HG03097 (cell line): ENCODE data around the gene FOXC1.

ENCODE experiments used
- ATAC-seq: cut with Tn5 transposase; IDR thresholded peaks from one replicate; pipeline ENCODE4 v1.9.1; 2021; ENCODE audit not compliant: unreplicated experiment, low FRiP score

FOXC1 gene

GRCh38 chr6:1609648-1610496, at the start of gene FOXC1:
FOXC1 (plus strand) TSS chr6:1609915; CDS start chr6:1610446, 531 bp downstream.
- no peak for ATAC-seq

GRCh38 chr6:1560281-1561058, 49.2 kb upstream of the FOXC1 start:
- ATAC-seq, result no peak

GRCh38 chr6:1561355-1561754, 48.4 kb upstream of the FOXC1 start:
- no peak for ATAC-seq

- ATAC-seq, result no peak
Measured at GRCh38 chr6:1562171-1562955, 47.4 kb upstream of the FOXC1 start.

GRCh38 chr6:1569377-1569776, 40.3 kb upstream of the FOXC1 start:
- ATAC-seq, result no peak

- no peak for ATAC-seq
Measured at GRCh38 chr6:1570848-1571247, 38.9 kb upstream of the FOXC1 start.

- no peak for ATAC-seq
Measured at GRCh38 chr6:1572892-1573291, 36.8 kb upstream of the FOXC1 start.

GRCh38 chr6:1574083-1574761, 35.5 kb upstream of the FOXC1 start:
- no peak for ATAC-seq

- no peak for ATAC-seq
Measured at GRCh38 chr6:1574890-1575209, 34.9 kb upstream of the FOXC1 start.

GRCh38 chr6:1575210-1576041, 34.3 kb upstream of the FOXC1 start:
- no peak for ATAC-seq

- no peak for ATAC-seq
Measured at GRCh38 chr6:1576166-1576565, 33.5 kb upstream of the FOXC1 start.

GRCh38 chr6:1576711-1577110, 33.0 kb upstream of the FOXC1 start:
- ATAC-seq, result no peak

GRCh38 chr6:1577146-1577680, 32.5 kb upstream of the FOXC1 start:
- no peak for ATAC-seq

GRCh38 chr6:1577896-1578745, 31.6 kb upstream of the FOXC1 start:
- ATAC-seq, result no peak

- ATAC-seq, result no peak
Measured at GRCh38 chr6:1579096-1579495, 30.6 kb upstream of the FOXC1 start.

- no peak for ATAC-seq
Measured at GRCh38 chr6:1580109-1580508, 29.6 kb upstream of the FOXC1 start.

- no peak for ATAC-seq
Measured at GRCh38 chr6:1580585-1580984, 29.1 kb upstream of the FOXC1 start.

GRCh38 chr6:1581120-1581991, 28.4 kb upstream of the FOXC1 start:
- ATAC-seq, result no peak
